WTC11 (cell line): ENCODE measurements around the gene ZCWPW1. TPM values are rescaled to one million over a fixed set of nuclear protein-coding genes. Genes with fewer than 3 reads are reported as not detected.

Source experiments
- AFF4 ChIP-seq: sonication (generic); formaldehyde crosslinking; IDR thresholded peaks from 2 replicates; pipeline ENCODE4 v1.8.1; 2023; ENCODE audit warnings: mild to moderate bottlenecking, missing genetic modification reagents, borderline replicate concordance
- ATF1 ChIP-seq: sonication (generic); formaldehyde crosslinking; IDR thresholded peaks from 2 replicates; pipeline ENCODE4 v1.8.1; 2023; ENCODE audit warnings: mild to moderate bottlenecking, moderate library complexity, missing genetic modification reagents
- E2F1 ChIP-seq: sonication (generic); formaldehyde crosslinking; IDR thresholded peaks from 2 replicates; pipeline ENCODE4 v1.8.0; 2022; ENCODE audit warnings: mild to moderate bottlenecking, missing genetic modification reagents
- E2F4 ChIP-seq: sonication (generic); formaldehyde crosslinking; IDR thresholded peaks from 2 replicates; pipeline ENCODE4 v1.8.1; 2022; ENCODE audit warnings: low read depth, mild to moderate bottlenecking, moderate library complexity, missing genetic modification reagents, borderline replicate concordance
- EMX1 ChIP-seq: fragments of 250-450 bp; sonication (Bioruptor Pico); IDR thresholded peaks from 2 replicates; pipeline ENCODE4 v1.8.0; 2021; ENCODE audit warnings: mild to moderate bottlenecking
- ETV6 ChIP-seq: sonication (generic); formaldehyde crosslinking; IDR thresholded peaks from 2 replicates; pipeline ENCODE4 v1.8.1; 2022; ENCODE audit warnings: mild to moderate bottlenecking, missing genetic modification reagents
- FOXJ3 ChIP-seq: sonication (generic); formaldehyde crosslinking; IDR thresholded peaks from 2 replicates; pipeline ENCODE4 v1.9.0; 2021; ENCODE audit warnings: missing genetic modification reagents, mild to moderate bottlenecking, borderline replicate concordance
- FOXK1 ChIP-seq: sonication (generic); formaldehyde crosslinking; IDR thresholded peaks from 2 replicates; pipeline ENCODE4 v1.8.0; 2022; ENCODE audit warnings: mild to moderate bottlenecking, moderate library complexity, missing genetic modification reagents
- GRHL2 ChIP-seq: fragments of 250-450 bp; sonication (Bioruptor Pico); IDR thresholded peaks from 2 replicates; pipeline ENCODE4 v1.8.0; 2022; ENCODE audit warnings: mild to moderate bottlenecking, moderate library complexity; ENCODE audit not compliant: insufficient replicate concordance, severe bottlenecking
- KAT7 ChIP-seq: sonication (generic); formaldehyde crosslinking; IDR thresholded peaks from 2 replicates; pipeline ENCODE4 v1.8.1; 2023; ENCODE audit warnings: missing genetic modification reagents, mild to moderate bottlenecking, borderline replicate concordance
- NFE2L1 ChIP-seq: sonication (generic); formaldehyde crosslinking; IDR thresholded peaks from 2 replicates; pipeline ENCODE4 v1.8.1; 2023; ENCODE audit warnings: missing genetic modification reagents
- NFYB ChIP-seq: sonication (generic); formaldehyde crosslinking; conservative IDR thresholded peaks from 2 replicates; pipeline ENCODE4 v1.8.0; 2022; ENCODE audit warnings: low read depth, missing genetic modification reagents
- NR1H2 ChIP-seq: sonication (generic); formaldehyde crosslinking; IDR thresholded peaks from 2 replicates; pipeline ENCODE4 v1.9.0; 2021; ENCODE audit warnings: mild to moderate bottlenecking, moderate library complexity, missing genetic modification reagents
- NR2C2 ChIP-seq: sonication (generic); formaldehyde crosslinking; IDR thresholded peaks from 2 replicates; pipeline ENCODE4 v1.8.0; 2022; ENCODE audit warnings: mild to moderate bottlenecking, missing genetic modification reagents
- PRDM15 ChIP-seq: sonication (generic); formaldehyde crosslinking; IDR thresholded peaks from 2 replicates; pipeline ENCODE4 v1.8.0; 2022; ENCODE audit warnings: missing genetic modification reagents
- PREB ChIP-seq: sonication (generic); formaldehyde crosslinking; IDR thresholded peaks from 2 replicates; pipeline ENCODE4 v1.8.1; 2022; ENCODE audit warnings: mild to moderate bottlenecking, missing genetic modification reagents, moderate library complexity, borderline replicate concordance
- RELA ChIP-seq: sonication (generic); formaldehyde crosslinking; IDR thresholded peaks from 2 replicates; pipeline ENCODE4 v1.8.1; 2022; ENCODE audit warnings: missing genetic modification reagents, mild to moderate bottlenecking, borderline replicate concordance
- SMAD4 ChIP-seq: sonication (generic); formaldehyde crosslinking; IDR thresholded peaks from 2 replicates; pipeline ENCODE4 v1.8.0; 2022; ENCODE audit warnings: mild to moderate bottlenecking, missing genetic modification reagents
- TEAD1 ChIP-seq: sonication (generic); formaldehyde crosslinking; IDR thresholded peaks from 2 replicates; pipeline ENCODE4 v1.8.0; 2022; ENCODE audit warnings: mild to moderate bottlenecking, missing genetic modification reagents
- USF1 ChIP-seq: sonication (generic); formaldehyde crosslinking; IDR thresholded peaks from 2 replicates; pipeline ENCODE4 v1.8.0; 2022; ENCODE audit warnings: mild to moderate bottlenecking, missing genetic modification reagents
- ZNF138 ChIP-seq: sonication (generic); formaldehyde crosslinking; conservative IDR thresholded peaks from 2 replicates; pipeline ENCODE4 v1.8.1; 2022; ENCODE audit warnings: mild to moderate bottlenecking, moderate library complexity, missing genetic modification reagents
- ZNF219 ChIP-seq: sonication (generic); formaldehyde crosslinking; IDR thresholded peaks from 2 replicates; pipeline ENCODE4 v1.8.0; 2023; ENCODE audit warnings: missing genetic modification reagents, mild to moderate bottlenecking, borderline replicate concordance
- ZNF263 ChIP-seq: sonication (generic); formaldehyde crosslinking; IDR thresholded peaks from 2 replicates; pipeline ENCODE4 v1.8.1; 2022; ENCODE audit warnings: low read depth, mild to moderate bottlenecking, moderate library complexity, missing genetic modification reagents
- ZNF317 ChIP-seq: sonication (generic); formaldehyde crosslinking; IDR thresholded peaks from 2 replicates; pipeline ENCODE4 v1.8.1; 2023; ENCODE audit warnings: low read depth, mild to moderate bottlenecking, moderate library complexity, missing genetic modification reagents, borderline replicate concordance
- ZNF416 ChIP-seq: fragments of 250-450 bp; sonication (Bioruptor Pico); IDR thresholded peaks from 2 replicates; pipeline ENCODE4 v1.9.0; 2021; ENCODE audit warnings: mild to moderate bottlenecking, inconsistent platforms
- total RNA-seq: library from RNA; stranded (reverse); gene quantifications from 3 replicates; pipeline ENCODE4 v1.2.3, GENCODE V29; 2021

The ZCWPW1 gene
- total RNA-seq, 1 experiment from 2014 or later: 1.4 TPM

- 0 out of 2 replicates have a peak, but pooled peaks have one; percentile 8 for TF ChIP-seq NFYB (CRISPR knock-in tag)
- no peak for TF ChIP-seq NFE2L1 (CRISPR knock-in tag)
- peak; percentile 59; the same call in 1 of the 2 replicates for TF ChIP-seq ZNF219 (CRISPR knock-in tag)
- TF ChIP-seq ZNF263 (CRISPR knock-in tag): no peak
- TF ChIP-seq NR1H2 (CRISPR knock-in tag): no peak
- no peak for TF ChIP-seq ZNF138 (CRISPR knock-in tag)
- peak; percentile 79; the same call in 1 of the 2 replicates for TF ChIP-seq ETV6
- 0 out of 2 replicates have a peak, but pooled peaks have one; percentile 20 for TF ChIP-seq NR2C2 (CRISPR knock-in tag)
- 0 out of 2 replicates have a peak, but pooled peaks have one; percentile 52 for TF ChIP-seq AFF4 (CRISPR knock-in tag)
- no peak; the same call in 1 of the 2 replicates for TF ChIP-seq TEAD1
- TF ChIP-seq FOXJ3 (CRISPR knock-in tag): no peak
- TF ChIP-seq USF1 (CRISPR knock-in tag): peak; percentile 16; the same call in 1 of the 2 replicates
- TF ChIP-seq E2F4: no peak
- 0 out of 2 replicates have a peak, but pooled peaks have one; percentile 10 for TF ChIP-seq E2F1
- peak; percentile 94; the same call in 1 of the 2 replicates for TF ChIP-seq KAT7 (CRISPR knock-in tag)
- TF ChIP-seq GRHL2 (CRISPR knock-in tag): no peak
- no peak for TF ChIP-seq SMAD4 (CRISPR knock-in tag)
- TF ChIP-seq ZNF416 (CRISPR knock-in tag): peak; percentile 68; the same call in 1 of the 2 replicates
- TF ChIP-seq FOXK1 (CRISPR knock-in tag): no peak
- TF ChIP-seq PRDM15 (CRISPR knock-in tag): 0 out of 2 replicates have a peak, but pooled peaks have one; percentile 11
- no peak for TF ChIP-seq PREB
- TF ChIP-seq EMX1: peak; percentile 73; the same call in 1 of the 2 replicates
- TF ChIP-seq ATF1 (CRISPR knock-in tag): 0 out of 2 replicates have a peak, but pooled peaks have one; percentile 76
- TF ChIP-seq RELA (CRISPR knock-in tag): 0 out of 2 replicates have a peak, but pooled peaks have one; percentile 15
- no peak for TF ChIP-seq ZNF317
Measured at GRCh38 chr7:100435401-100436304, 7.2 kb upstream of the ZCWPW1 start (continued).
